ENCODE results near the gene MPP4.

- TF ChIP-seq CTCF (IDR thresholded peaks at IDR 0.05) (no peak), POLR2A (IDR thresholded peaks at IDR 0.05) (no peak)
Observed at GRCh38 chr2:201735486-201735885, 37.0 kb upstream of the MPP4 start.
